ENCODE data around the gene TIMP3.

DNA sequence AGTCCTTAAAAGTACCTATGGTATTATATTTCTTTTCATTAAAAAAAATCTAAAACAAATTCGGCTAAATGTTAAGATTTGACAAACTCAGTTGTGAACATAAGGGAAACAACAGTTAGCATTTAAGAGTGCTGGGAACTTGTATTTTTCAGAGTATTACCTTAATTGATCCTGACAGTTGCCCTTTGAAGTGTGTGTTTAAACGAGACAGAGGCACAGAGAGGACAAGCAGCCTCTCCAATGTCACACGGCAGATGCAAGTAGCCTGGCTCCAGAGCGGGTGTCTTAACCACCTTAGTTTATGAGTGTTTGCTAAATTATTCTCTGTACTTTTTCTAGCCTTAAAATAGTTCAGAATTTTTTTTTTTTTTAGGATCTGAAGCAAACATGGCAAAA, 80.9 kb downstream of the TIMP3 start:
- TF ChIP-seq, protein P1, sequence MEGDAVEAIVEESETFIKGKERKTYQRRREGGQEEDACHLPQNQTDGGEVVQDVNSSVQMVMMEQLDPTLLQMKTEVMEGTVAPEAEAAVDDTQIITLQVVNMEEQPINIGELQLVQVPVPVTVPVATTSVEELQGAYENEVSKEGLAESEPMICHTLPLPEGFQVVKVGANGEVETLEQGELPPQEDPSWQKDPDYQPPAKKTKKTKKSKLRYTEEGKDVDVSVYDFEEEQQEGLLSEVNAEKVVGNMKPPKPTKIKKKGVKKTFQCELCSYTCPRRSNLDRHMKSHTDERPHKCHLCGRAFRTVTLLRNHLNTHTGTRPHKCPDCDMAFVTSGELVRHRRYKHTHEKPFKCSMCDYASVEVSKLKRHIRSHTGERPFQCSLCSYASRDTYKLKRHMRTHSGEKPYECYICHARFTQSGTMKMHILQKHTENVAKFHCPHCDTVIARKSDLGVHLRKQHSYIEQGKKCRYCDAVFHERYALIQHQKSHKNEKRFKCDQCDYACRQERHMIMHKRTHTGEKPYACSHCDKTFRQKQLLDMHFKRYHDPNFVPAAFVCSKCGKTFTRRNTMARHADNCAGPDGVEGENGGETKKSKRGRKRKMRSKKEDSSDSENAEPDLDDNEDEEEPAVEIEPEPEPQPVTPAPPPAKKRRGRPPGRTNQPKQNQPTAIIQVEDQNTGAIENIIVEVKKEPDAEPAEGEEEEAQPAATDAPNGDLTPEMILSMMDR (IDR thresholded peaks at IDR 0.05): no peak
- TF ChIP-seq, protein P2, sequence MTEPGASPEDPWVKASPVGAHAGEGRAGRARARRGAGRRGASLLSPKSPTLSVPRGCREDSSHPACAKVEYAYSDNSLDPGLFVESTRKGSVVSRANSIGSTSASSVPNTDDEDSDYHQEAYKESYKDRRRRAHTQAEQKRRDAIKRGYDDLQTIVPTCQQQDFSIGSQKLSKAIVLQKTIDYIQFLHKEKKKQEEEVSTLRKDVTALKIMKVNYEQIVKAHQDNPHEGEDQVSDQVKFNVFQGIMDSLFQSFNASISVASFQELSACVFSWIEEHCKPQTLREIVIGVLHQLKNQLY (CRISPR knock-in tag; IDR thresholded peaks at IDR 0.05): no peak
- TF ChIP-seq CREM (CRISPR knock-in tag; IDR thresholded peaks at IDR 0.05): no peak
- no peak for TF ChIP-seq SOX15 (CRISPR knock-in tag; IDR thresholded peaks at IDR 0.05)
- TF ChIP-seq, protein P3, sequence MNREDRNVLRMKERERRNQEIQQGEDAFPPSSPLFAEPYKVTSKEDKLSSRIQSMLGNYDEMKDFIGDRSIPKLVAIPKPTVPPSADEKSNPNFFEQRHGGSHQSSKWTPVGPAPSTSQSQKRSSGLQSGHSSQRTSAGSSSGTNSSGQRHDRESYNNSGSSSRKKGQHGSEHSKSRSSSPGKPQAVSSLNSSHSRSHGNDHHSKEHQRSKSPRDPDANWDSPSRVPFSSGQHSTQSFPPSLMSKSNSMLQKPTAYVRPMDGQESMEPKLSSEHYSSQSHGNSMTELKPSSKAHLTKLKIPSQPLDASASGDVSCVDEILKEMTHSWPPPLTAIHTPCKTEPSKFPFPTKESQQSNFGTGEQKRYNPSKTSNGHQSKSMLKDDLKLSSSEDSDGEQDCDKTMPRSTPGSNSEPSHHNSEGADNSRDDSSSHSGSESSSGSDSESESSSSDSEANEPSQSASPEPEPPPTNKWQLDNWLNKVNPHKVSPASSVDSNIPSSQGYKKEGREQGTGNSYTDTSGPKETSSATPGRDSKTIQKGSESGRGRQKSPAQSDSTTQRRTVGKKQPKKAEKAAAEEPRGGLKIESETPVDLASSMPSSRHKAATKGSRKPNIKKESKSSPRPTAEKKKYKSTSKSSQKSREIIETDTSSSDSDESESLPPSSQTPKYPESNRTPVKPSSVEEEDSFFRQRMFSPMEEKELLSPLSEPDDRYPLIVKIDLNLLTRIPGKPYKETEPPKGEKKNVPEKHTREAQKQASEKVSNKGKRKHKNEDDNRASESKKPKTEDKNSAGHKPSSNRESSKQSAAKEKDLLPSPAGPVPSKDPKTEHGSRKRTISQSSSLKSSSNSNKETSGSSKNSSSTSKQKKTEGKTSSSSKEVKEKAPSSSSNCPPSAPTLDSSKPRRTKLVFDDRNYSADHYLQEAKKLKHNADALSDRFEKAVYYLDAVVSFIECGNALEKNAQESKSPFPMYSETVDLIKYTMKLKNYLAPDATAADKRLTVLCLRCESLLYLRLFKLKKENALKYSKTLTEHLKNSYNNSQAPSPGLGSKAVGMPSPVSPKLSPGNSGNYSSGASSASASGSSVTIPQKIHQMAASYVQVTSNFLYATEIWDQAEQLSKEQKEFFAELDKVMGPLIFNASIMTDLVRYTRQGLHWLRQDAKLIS (CRISPR knock-in tag; IDR thresholded peaks at IDR 0.05; ENCODE audit: borderline replicate concordance): no peak
- TF ChIP-seq ATF1 (CRISPR knock-in tag; IDR thresholded peaks at IDR 0.05): no peak
- no peak for TF ChIP-seq ZNF121 (CRISPR knock-in tag; IDR thresholded peaks at IDR 0.05)
- no peak for TF ChIP-seq SP1 (CRISPR knock-in tag; conservative IDR thresholded peaks at IDR 0.05)
- no peak for TF ChIP-seq ZBTB43 (CRISPR knock-in tag; IDR thresholded peaks at IDR 0.05)
- no peak for TF ChIP-seq TP53 (CRISPR knock-in tag; IDR thresholded peaks at IDR 0.05)
- TF ChIP-seq NR2C2 (CRISPR knock-in tag; IDR thresholded peaks at IDR 0.05): no peak
- no peak for TF ChIP-seq FOXK1 (CRISPR knock-in tag; IDR thresholded peaks at IDR 0.05)
